Spinal cord (tissue), 10 donors: ENCODE measurements around the gene SPATA17. TPM values are rescaled to one million over a fixed set of nuclear protein-coding genes. Genes with fewer than 3 reads are reported as not detected.
"Not testable (repeated sequence)": the region's sequence is repeated elsewhere in the genome, so short reads cannot be mapped to it uniquely, and the experiment has no call there.

Experiments used
- DNase-seq, 6 donors: peaks; one replicate each; pipeline versions ENCODE4 v3.0.0 to v3.0.0-alpha.2; 2013 to 2015; ENCODE audit warnings: low spot score in 6 of 6, low read depth in 4 of 6
- H3K27ac ChIP-seq: one replicate; pipeline ENCODE4 v1.5.1; 2013; ENCODE audit warnings: low read depth, low read length, control low read depth
- H3K27me3 ChIP-seq: one replicate; pipeline ENCODE4 v1.6.1; 2013; ENCODE audit warnings: low read length; ENCODE audit not compliant: control insufficient read depth, insufficient read depth
- H3K36me3 ChIP-seq: one replicate; pipeline ENCODE4 v1.6.1; 2013; ENCODE audit warnings: low read length; ENCODE audit not compliant: control insufficient read depth, insufficient read depth
- H3K4me1 ChIP-seq: one replicate; pipeline ENCODE4 v1.6.1; 2013; ENCODE audit warnings: low read length; ENCODE audit not compliant: control insufficient read depth, insufficient read depth
- H3K4me3 ChIP-seq: one replicate; pipeline ENCODE4 v1.5.1; 2013; ENCODE audit warnings: low read depth, low read length, control low read depth
- H3K9me3 ChIP-seq: one replicate; pipeline ENCODE4 v1.6.1; 2013; ENCODE audit warnings: low read length; ENCODE audit not compliant: control insufficient read depth, insufficient read depth
- WGBS: methylation state at CpG from one replicate; pipeline ENCODE4 v1.1.5; 2013; ENCODE audit warnings: missing lambda C conversion rate; ENCODE audit not compliant: insufficient coverage; 5-methylcytosine and 5-hydroxymethylcytosine counted together
- polyA plus RNA-seq, 2 donors: library from polyadenylated mRNA; unstranded; fragments of 120-200 nt; gene quantifications; one replicate each; pipeline ENCODE4 v1.2.1, GENCODE V29; 2013; ENCODE audit not compliant: insufficient read length in 2 of 2
- total RNA-seq, 2 donors: library from RNA; depleted of rRNA in 1 of 2; stranded (reverse); fragments of 120-200 nt in 1 of 2; fragments of >200 nt in 1 of 2; gene quantifications; one replicate each; pipeline versions ENCODE4 v1.2.3 to v1.2.4, GENCODE V29; 2013 to 2014
- donor health status: healthy.

The SPATA17 gene
- total and polyA plus RNA-seq, 4 donors: 3.8 to 12.8 (median 8.3) TPM

GRCh38 chr1:217668351-217668940 lies 37.3 kb downstream of the SPATA17 start:
- Histone ChIP-seq H3K27ac (no peak overlapping the region), H3K4me3 (no peak overlapping the region), H3K36me3 (no peaks in the 10 kb centered on the region), H3K4me1 (no peaks in the 10 kb centered on the region), H3K27me3 (no peaks in the 10 kb centered on the region), H3K9me3 (no peaks in the 10 kb centered on the region)
- no CpG with 5 or more reads among the region's 2 CpGs for WGBS
- DNase-seq: peak in 1 of 6 donors; percentile 42

- H3K4me3 ChIP-seq: no peak overlapping the region
- WGBS: 80% methylated on average over 1 of the region's 2 CpGs
Measured at GRCh38 chr1:217673387-217673786, 42.2 kb downstream of the SPATA17 start.

GRCh38 chr1:217674028-217674729 lies 43.0 kb downstream of the SPATA17 start:
- no peak overlapping the region for H3K27ac ChIP-seq
- no peaks in the 10 kb centered on the region for H3K36me3 ChIP-seq
- WGBS: 80% methylated on average over 4 of the region's 4 CpGs
- H3K4me1 ChIP-seq: no peaks in the 10 kb centered on the region
- H3K27me3 ChIP-seq: no peaks in the 10 kb centered on the region
- no peak for DNase-seq
- H3K4me3 ChIP-seq: no peak overlapping the region
- H3K9me3 ChIP-seq: no peaks in the 10 kb centered on the region

More at GRCh38 chr1:217673387-217673786, 42.2 kb downstream of the SPATA17 start:
- no peak for DNase-seq
- Histone ChIP-seq H3K36me3 (no peaks in the 10 kb centered on the region), H3K9me3 (no peaks in the 10 kb centered on the region), H3K27me3 (no peaks in the 10 kb centered on the region), H3K4me1 (no peaks in the 10 kb centered on the region), H3K27ac (no peak overlapping the region)

DNA sequence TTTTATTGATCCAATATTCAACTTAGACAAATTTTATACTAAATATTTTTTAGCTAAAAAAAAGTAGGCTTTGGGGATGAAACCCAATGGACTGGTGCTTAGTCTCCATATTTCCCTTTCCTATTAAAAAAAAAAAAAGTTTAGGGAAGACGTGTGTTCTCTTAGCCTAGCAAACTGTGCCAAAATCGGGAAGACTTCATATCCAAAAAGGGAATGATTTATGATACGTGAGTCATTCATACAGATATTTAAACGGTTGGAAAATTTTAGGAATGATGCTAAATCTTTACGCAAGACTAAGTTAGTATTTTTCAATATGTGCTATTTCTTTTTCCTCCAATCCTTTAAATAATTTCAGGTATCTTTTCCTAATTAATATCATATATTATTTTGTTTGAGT lies 50.7 kb downstream of the SPATA17 start:
- Histone ChIP-seq H3K36me3 (no peaks in the 10 kb centered on the region), H3K4me1 (no peaks in the 10 kb centered on the region), H3K4me3 (no peak overlapping the region), H3K9me3 (no peaks in the 10 kb centered on the region), H3K27ac (no peak overlapping the region), H3K27me3 (no peaks in the 10 kb centered on the region)
- 100% methylated on average over 2 of the region's 5 CpGs for WGBS
- no peak for DNase-seq

- Histone ChIP-seq H3K4me3 (no peak overlapping the region), H3K36me3 (no peaks in the 10 kb centered on the region), H3K27me3 (no peaks in the 10 kb centered on the region), H3K27ac (no peak overlapping the region), H3K9me3 (no peaks in the 10 kb centered on the region), H3K4me1 (no peaks in the 10 kb centered on the region)
- WGBS: no CpG with 5 or more reads among the region's 4 CpGs
- DNase-seq: no peak
Measured at GRCh38 chr1:217687511-217687910, 56.4 kb downstream of the SPATA17 start.

DNA sequence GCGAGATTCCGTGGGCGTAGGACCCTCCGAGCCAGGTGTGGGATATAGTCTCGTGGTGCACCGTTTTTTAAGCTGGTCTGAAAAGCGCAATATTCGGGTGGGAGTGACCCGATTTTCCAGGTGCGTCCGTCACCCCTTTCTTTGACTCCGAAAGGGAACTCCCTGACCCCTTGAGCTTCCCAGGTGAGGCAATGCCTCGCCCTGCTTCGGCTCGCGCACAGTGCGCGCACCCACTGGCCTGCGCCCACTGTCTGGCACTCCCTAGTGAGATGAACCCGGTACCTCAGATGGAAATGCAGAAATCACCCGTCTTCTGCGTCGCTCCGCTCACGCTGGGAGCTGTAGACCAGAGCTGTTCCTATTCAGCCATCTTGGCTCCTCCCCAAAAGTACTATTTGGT lies 65.0 kb downstream of the SPATA17 start:
- 100% methylated on average over 1 of the region's 25 CpGs for WGBS
- not testable (repeated sequence) for H3K27ac ChIP-seq, H3K4me3 ChIP-seq

GRCh38 chr1:217703326-217703725 lies 72.2 kb downstream of the SPATA17 start:
- H3K36me3 ChIP-seq: no peaks in the 10 kb centered on the region
- H3K4me3 ChIP-seq: no peak overlapping the region
- DNase-seq: no peak
- H3K4me1 ChIP-seq: no peaks in the 10 kb centered on the region
- no peak overlapping the region for H3K27ac ChIP-seq
- H3K27me3 ChIP-seq: no peaks in the 10 kb centered on the region
- WGBS: 96% methylated on average over 3 of the region's 6 CpGs
- no peaks in the 10 kb centered on the region for H3K9me3 ChIP-seq

More for the DNA sequence above, 65.0 kb downstream of the SPATA17 start:
- H3K27me3 ChIP-seq, H3K36me3 ChIP-seq, H3K9me3 ChIP-seq, H3K4me1 ChIP-seq, DNase-seq: not testable (repeated sequence)

GRCh38 chr1:217712925-217713597 lies 81.9 kb downstream of the SPATA17 start:
- Histone ChIP-seq H3K9me3 (no peaks in the 10 kb centered on the region), H3K27ac (no peak overlapping the region)
- 60% methylated on average over 2 of the region's 5 CpGs for WGBS

DNA sequence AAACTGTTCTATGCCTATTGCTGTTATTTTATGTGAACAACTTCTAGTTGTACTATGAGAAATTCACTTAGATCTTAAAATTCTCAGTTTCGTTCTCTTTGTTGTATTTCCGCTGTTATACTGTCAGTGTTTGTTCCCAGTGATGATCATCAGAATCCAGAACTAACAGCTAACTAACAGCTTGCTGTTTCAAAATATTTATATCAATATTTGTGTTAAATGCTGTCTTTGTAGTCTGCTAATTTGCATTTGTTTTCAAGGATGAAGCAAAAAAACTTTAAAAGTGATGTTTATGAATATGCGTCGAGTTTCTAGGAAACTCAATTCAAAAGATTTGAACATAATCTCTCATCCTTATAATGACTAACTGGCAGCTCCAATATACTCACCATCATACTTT lies 84.5 kb downstream of the SPATA17 start:
- Histone ChIP-seq H3K27ac (no peak overlapping the region), H3K4me1 (no peaks in the 10 kb centered on the region), H3K9me3 (no peaks in the 10 kb centered on the region), H3K27me3 (no peaks in the 10 kb centered on the region), H3K4me3 (no peak overlapping the region), H3K36me3 (no peaks in the 10 kb centered on the region)
- no CpG with 5 or more reads among the region's 4 CpGs for WGBS
- DNase-seq: peak in 1 of 6 donors; percentile 31

More at GRCh38 chr1:217712925-217713597, 81.9 kb downstream of the SPATA17 start:
- no peaks in the 10 kb centered on the region for H3K27me3 ChIP-seq
- H3K4me3 ChIP-seq: no peak overlapping the region
- DNase-seq: no peak
- no peaks in the 10 kb centered on the region for H3K4me1 ChIP-seq
- no peaks in the 10 kb centered on the region for H3K36me3 ChIP-seq
